AG09319 (cell line): ENCODE data around the gene MYO7A.

Experiments used
- DNase-seq: peaks from one replicate; pipeline ENCODE4 v3.0.0-alpha.2; 2010; ENCODE audit warnings: low read depth; ENCODE audit errors: extremely low read depth
- TF ChIP-seq, protein P1 (sequence below): IDR thresholded peaks from 2 replicates; pipeline ENCODE4 v1.5.1; 2011; ENCODE audit warnings: low read depth, mild to moderate bottlenecking, inconsistent platforms, low read length, moderate library complexity

The MYO7A gene

GRCh38 chr11:77252555-77253270 is 124.7 kb downstream of the MYO7A start:
- TF ChIP-seq, protein P1, sequence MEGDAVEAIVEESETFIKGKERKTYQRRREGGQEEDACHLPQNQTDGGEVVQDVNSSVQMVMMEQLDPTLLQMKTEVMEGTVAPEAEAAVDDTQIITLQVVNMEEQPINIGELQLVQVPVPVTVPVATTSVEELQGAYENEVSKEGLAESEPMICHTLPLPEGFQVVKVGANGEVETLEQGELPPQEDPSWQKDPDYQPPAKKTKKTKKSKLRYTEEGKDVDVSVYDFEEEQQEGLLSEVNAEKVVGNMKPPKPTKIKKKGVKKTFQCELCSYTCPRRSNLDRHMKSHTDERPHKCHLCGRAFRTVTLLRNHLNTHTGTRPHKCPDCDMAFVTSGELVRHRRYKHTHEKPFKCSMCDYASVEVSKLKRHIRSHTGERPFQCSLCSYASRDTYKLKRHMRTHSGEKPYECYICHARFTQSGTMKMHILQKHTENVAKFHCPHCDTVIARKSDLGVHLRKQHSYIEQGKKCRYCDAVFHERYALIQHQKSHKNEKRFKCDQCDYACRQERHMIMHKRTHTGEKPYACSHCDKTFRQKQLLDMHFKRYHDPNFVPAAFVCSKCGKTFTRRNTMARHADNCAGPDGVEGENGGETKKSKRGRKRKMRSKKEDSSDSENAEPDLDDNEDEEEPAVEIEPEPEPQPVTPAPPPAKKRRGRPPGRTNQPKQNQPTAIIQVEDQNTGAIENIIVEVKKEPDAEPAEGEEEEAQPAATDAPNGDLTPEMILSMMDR, result no peak
- DNase-seq, result no peak

DNA sequence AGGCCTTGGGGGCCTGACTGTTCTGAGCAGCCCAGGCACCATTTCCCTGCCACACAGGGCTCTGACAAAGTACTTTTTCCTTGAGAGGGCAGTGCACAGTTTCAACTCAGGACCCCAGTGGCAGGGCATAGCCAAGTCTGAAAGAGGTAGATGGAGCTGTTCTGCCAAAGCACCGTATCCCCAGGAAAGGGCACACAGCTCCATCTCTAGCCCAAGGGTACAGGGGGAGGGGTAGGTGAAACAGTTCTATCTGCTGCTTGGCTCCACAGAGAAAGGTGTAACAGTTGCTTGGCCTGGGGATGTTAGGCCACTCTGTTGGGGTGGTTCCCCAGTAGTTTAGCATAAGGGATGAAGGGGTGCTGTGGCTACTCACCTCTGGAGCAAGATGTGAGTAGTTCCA is 125.6 kb downstream of the MYO7A start:
- DNase-seq, result no peak
- TF ChIP-seq, protein P1, result no peak

DNA sequence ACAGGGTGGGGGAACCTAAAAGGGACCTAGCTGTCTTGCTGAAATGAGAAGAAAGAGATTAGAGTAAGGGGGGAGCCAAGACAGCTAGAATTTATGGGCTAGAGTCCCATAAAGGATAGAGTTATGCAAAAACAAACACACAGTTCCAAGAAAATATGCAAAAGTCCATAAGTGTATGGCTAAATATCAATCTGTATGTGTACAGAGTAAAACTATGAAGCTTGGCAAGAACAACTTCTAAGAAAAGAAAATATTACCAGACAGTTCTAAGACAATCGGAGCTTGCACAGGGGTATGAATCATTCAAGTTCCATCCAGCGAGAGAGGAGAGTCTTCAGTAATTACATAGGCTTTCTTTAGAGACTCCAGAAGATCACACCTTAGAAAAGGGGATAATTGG is 131.6 kb downstream of the MYO7A start:
- TF ChIP-seq, protein P1, result no peak
- peak; percentile 10 for DNase-seq

DNA sequence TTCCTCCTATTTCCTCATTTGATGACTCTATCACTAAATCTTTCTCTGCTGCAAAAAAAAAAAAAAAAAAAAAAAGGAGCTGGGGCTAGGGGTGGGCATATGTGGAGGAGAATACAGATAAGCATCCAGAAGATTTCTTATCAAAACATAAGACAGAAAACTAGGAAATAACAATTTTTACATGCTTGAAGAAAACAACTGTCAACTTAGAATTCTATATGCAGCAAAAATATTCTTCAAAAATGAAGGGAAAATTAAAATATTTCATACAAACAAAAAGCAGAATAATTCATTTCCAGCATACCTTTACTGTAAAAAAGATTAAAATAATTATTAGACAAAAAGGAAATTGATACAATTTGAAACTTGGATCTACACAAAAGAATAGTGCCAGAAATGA is 134.8 kb downstream of the MYO7A start:
- TF ChIP-seq, protein P1, result no peak
- DNase-seq, result no peak
